ENCODE results near the gene RPTN. TPM values are rescaled to one million over a fixed set of nuclear protein-coding genes. Genes with fewer than 3 reads are reported as not detected.

RPTN gene
- total and polyA plus RNA-seq, 2 experiments from 2014 or later, result not detected

Other genes starting within 250 kb of the RPTN start
- 10.3 and 13.4 TPM in 2 replicates for gene THEM4, start 249.7 kb downstream of the RPTN start, total RNA-seq (2014; rRNA removed; shearing (Covaris generic))
- 19.5 and 20.4 TPM in 2 replicates for gene THEM4, start 249.7 kb downstream of the RPTN start, polyA plus RNA-seq (2016; fragmentation: Nextera tagmentation; extraction: Ambion mirVana)
- 25.6 and 35.9 TPM in 2 replicates for gene S100A10, start 165.4 kb downstream of the RPTN start, total RNA-seq (2014; rRNA removed; shearing (Covaris generic))
- 634 and 677 TPM in 2 replicates for gene S100A10, start 165.4 kb downstream of the RPTN start, polyA plus RNA-seq (2016; fragmentation: Nextera tagmentation; extraction: Ambion mirVana)
- gene S100A11, start 122.2 kb downstream of the RPTN start, total RNA-seq (2014; rRNA removed; shearing (Covaris generic)), result 73.1 and 78.6 TPM in 2 replicates
- gene S100A11, start 122.2 kb downstream of the RPTN start, polyA plus RNA-seq (2016; fragmentation: Nextera tagmentation; extraction: Ambion mirVana), result 596 and 668 TPM in 2 replicates
- not detected in 2 replicates for gene TCHHL1, start 70.2 kb downstream of the RPTN start, total RNA-seq (2014; rRNA removed; shearing (Covaris generic))
- not detected in 2 replicates for gene TCHHL1, start 70.2 kb downstream of the RPTN start, polyA plus RNA-seq (2016; fragmentation: Nextera tagmentation; extraction: Ambion mirVana)
- 0.19 and 0.38 TPM in 2 replicates for gene TCHH, start 43.8 kb downstream of the RPTN start, total RNA-seq (2014; rRNA removed; shearing (Covaris generic))
- gene TCHH, start 43.8 kb downstream of the RPTN start, polyA plus RNA-seq (2016; fragmentation: Nextera tagmentation; extraction: Ambion mirVana), result 0.33 and 0.42 TPM in 2 replicates
- gene HRNR, start 65.0 kb upstream of the RPTN start, total RNA-seq (2014; rRNA removed; shearing (Covaris generic)), result not detected in 2 replicates
- not detected in 2 replicates for gene HRNR, start 65.0 kb upstream of the RPTN start, polyA plus RNA-seq (2016; fragmentation: Nextera tagmentation; extraction: Ambion mirVana)
- 0.03 TPM in 1 of 2 replicates, not detected in the other for gene FLG, start 166.0 kb upstream of the RPTN start, total RNA-seq (2014; rRNA removed; shearing (Covaris generic))
- gene FLG, start 166.0 kb upstream of the RPTN start, polyA plus RNA-seq (2016; fragmentation: Nextera tagmentation; extraction: Ambion mirVana), result not detected in 2 replicates
- gene FLG2, start 200.8 kb upstream of the RPTN start, total RNA-seq (2014; rRNA removed; shearing (Covaris generic)), result not detected in 2 replicates
- not detected in 2 replicates for gene FLG2, start 200.8 kb upstream of the RPTN start, polyA plus RNA-seq (2016; fragmentation: Nextera tagmentation; extraction: Ambion mirVana)

Data from GM23338 (cell line).